ENCODE data around the gene NTMT2.
"Not testable (repeated sequence)": the region's sequence is repeated elsewhere in the genome, so short reads cannot be mapped to it uniquely, and the experiment has no call there.

DNA sequence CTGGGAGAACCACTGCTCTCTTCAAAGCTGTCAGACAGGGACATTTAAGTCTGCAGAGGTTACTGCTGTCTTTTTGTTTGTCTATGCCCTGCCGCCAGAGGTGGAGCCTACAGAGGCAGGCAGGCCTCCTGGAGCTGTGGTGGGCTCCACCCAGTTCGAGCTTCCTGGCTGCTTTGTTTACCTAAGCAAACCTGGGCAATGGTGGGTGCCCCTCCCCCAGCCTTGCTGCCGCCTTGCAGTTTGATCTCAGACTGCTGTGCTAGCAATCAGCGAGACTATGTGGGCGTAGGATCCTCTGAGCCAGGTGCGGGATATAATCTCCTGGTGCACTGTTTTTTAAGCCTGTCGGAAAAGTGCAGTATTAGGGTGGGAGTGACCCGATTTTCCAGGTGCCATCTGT lies 32.6 kb upstream of the NTMT2 start:
- TF ChIP-seq CTCF, POLR2A (IDR thresholded peaks at IDR 0.05): not testable (repeated sequence)
